ENCODE measurements around the gene SFRP5. TPM values are rescaled to one million over a fixed set of nuclear protein-coding genes. Genes with fewer than 3 reads are reported as not detected.

The SFRP5 gene
- total and polyA plus RNA-seq, 10 of the 15 experiments (the other 5 are each of a cell fraction or from before 2014, with no cell fraction given): not detected

DNA sequence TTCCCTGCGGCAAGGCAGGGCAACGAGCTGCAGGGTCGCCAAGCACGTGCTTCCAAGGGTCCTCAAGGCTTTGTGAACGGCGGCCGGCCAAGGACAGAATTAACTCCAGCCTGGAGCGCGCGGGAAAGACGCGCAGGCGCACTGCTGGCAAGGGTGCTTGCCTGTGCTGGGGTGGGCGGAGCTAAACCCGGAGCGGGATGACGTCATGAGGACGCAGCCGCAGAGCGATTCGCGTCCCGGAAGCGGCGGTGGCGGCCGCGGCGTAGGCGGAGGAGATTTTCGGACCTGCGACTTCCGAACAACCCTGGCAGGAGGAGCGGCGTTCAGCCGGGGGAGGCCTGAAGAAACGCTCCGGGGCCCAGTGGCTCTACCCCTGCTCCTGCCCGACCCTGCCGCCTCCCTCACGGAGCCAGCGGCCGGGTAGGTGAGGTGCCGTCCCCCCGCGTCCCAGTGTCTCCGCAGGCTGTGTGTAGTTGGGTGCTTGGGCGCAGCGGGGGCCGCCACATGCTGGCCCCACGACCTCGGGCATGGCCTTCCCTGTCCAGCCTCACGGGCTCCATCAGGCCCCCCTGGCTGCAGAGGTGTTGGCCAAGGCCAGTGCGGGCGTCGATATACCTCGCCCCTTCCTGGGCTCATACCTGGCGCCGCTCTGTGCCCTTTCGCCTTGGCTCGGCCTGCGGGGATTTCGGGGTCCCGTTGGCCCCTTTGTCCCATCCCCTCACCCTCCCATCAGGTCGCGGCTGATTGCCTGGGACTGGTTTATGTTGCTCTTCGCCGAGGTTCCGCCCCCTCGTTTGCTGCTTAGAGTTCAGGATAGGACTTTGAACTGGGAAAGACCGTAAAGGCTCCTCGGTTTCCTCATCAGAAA, 34.7 kb downstream of the SFRP5 start, which contains the start of gene ZFYVE27 (continued):
- TF ChIP-seq, protein P1, sequence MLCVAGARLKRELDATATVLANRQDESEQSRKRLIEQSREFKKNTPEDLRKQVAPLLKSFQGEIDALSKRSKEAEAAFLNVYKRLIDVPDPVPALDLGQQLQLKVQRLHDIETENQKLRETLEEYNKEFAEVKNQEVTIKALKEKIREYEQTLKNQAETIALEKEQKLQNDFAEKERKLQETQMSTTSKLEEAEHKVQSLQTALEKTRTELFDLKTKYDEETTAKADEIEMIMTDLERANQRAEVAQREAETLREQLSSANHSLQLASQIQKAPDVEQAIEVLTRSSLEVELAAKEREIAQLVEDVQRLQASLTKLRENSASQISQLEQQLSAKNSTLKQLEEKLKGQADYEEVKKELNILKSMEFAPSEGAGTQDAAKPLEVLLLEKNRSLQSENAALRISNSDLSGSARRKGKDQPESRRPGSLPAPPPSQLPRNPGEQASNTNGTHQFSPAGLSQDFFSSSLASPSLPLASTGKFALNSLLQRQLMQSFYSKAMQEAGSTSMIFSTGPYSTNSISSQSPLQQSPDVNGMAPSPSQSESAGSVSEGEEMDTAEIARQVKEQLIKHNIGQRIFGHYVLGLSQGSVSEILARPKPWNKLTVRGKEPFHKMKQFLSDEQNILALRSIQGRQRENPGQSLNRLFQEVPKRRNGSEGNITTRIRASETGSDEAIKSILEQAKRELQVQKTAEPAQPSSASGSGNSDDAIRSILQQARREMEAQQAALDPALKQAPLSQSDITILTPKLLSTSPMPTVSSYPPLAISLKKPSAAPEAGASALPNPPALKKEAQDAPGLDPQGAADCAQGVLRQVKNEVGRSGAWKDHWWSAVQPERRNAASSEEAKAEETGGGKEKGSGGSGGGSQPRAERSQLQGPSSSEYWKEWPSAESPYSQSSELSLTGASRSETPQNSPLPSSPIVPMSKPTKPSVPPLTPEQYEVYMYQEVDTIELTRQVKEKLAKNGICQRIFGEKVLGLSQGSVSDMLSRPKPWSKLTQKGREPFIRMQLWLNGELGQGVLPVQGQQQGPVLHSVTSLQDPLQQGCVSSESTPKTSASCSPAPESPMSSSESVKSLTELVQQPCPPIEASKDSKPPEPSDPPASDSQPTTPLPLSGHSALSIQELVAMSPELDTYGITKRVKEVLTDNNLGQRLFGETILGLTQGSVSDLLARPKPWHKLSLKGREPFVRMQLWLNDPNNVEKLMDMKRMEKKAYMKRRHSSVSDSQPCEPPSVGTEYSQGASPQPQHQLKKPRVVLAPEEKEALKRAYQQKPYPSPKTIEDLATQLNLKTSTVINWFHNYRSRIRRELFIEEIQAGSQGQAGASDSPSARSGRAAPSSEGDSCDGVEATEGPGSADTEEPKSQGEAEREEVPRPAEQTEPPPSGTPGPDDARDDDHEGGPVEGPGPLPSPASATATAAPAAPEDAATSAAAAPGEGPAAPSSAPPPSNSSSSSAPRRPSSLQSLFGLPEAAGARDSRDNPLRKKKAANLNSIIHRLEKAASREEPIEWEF (IDR thresholded peaks at IDR 0.05; ENCODE audit: insufficient replicate concordance, low read depth, low read length): no peak
- TF ChIP-seq KAT2A (conservative IDR thresholded peaks at IDR 0.05; ENCODE audit: control insufficient read depth, low read depth, low read length): no peak
- TF ChIP-seq, protein P2, sequence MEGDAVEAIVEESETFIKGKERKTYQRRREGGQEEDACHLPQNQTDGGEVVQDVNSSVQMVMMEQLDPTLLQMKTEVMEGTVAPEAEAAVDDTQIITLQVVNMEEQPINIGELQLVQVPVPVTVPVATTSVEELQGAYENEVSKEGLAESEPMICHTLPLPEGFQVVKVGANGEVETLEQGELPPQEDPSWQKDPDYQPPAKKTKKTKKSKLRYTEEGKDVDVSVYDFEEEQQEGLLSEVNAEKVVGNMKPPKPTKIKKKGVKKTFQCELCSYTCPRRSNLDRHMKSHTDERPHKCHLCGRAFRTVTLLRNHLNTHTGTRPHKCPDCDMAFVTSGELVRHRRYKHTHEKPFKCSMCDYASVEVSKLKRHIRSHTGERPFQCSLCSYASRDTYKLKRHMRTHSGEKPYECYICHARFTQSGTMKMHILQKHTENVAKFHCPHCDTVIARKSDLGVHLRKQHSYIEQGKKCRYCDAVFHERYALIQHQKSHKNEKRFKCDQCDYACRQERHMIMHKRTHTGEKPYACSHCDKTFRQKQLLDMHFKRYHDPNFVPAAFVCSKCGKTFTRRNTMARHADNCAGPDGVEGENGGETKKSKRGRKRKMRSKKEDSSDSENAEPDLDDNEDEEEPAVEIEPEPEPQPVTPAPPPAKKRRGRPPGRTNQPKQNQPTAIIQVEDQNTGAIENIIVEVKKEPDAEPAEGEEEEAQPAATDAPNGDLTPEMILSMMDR (IDR thresholded peaks at IDR 0.05 in 2 of 3, conservative IDR thresholded peaks at IDR 0.05 in 1 of 3; ENCODE audit: control insufficient read depth in 2 of 3, extremely low read depth in 1 of 3, insufficient read depth in 1 of 3, low read depth in 3 of 3, low read length in 3 of 3): no peak
- TF ChIP-seq CEBPZ (IDR thresholded peaks at IDR 0.05; ENCODE audit: low read depth, low read length): no peak
- peak; percentile 99 for TF ChIP-seq NBN (IDR thresholded peaks at IDR 0.05)
- TF ChIP-seq, protein P3, sequence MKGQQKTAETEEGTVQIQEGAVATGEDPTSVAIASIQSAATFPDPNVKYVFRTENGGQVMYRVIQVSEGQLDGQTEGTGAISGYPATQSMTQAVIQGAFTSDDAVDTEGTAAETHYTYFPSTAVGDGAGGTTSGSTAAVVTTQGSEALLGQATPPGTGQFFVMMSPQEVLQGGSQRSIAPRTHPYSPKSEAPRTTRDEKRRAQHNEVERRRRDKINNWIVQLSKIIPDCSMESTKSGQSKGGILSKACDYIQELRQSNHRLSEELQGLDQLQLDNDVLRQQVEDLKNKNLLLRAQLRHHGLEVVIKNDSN (IDR thresholded peaks at IDR 0.05; ENCODE audit: borderline replicate concordance, extremely low read length, insufficient read depth, low read depth, low read length): no peak
- no peak for TF ChIP-seq EED (IDR thresholded peaks at IDR 0.05; ENCODE audit: low read depth)
- TF ChIP-seq, protein P4, sequence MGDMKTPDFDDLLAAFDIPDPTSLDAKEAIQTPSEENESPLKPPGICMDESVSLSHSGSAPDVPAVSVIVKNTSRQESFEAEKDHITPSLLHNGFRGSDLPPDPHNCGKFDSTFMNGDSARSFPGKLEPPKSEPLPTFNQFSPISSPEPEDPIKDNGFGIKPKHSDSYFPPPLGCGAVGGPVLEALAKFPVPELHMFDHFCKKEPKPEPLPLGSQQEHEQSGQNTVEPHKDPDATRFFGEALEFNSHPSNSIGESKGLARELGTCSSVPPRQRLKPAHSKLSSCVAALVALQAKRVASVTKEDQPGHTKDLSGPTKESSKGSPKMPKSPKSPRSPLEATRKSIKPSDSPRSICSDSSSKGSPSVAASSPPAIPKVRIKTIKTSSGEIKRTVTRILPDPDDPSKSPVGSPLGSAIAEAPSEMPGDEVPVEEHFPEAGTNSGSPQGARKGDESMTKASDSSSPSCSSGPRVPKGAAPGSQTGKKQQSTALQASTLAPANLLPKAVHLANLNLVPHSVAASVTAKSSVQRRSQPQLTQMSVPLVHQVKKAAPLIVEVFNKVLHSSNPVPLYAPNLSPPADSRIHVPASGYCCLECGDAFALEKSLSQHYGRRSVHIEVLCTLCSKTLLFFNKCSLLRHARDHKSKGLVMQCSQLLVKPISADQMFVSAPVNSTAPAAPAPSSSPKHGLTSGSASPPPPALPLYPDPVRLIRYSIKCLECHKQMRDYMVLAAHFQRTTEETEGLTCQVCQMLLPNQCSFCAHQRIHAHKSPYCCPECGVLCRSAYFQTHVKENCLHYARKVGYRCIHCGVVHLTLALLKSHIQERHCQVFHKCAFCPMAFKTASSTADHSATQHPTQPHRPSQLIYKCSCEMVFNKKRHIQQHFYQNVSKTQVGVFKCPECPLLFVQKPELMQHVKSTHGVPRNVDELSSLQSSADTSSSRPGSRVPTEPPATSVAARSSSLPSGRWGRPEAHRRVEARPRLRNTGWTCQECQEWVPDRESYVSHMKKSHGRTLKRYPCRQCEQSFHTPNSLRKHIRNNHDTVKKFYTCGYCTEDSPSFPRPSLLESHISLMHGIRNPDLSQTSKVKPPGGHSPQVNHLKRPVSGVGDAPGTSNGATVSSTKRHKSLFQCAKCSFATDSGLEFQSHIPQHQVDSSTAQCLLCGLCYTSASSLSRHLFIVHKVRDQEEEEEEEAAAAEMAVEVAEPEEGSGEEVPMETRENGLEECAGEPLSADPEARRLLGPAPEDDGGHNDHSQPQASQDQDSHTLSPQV (IDR thresholded peaks at IDR 0.05): no peak
- peak; percentile 76; the same call in 1 of the 2 replicates for TF ChIP-seq HDGF (IDR thresholded peaks at IDR 0.05)
- TF ChIP-seq NR2C1 (IDR thresholded peaks at IDR 0.05): no peak
- TF ChIP-seq YBX1 (IDR thresholded peaks at IDR 0.05): no peak
